Hematopoietic multipotent progenitor cell treated with erythropoietin and hydrocortisone succinate and interleukin-3 and kit ligand, for 8 days (in vitro differentiated cells): ENCODE results near the gene POLG2.
A peak's percentile ranks its signal among the peaks of the same experiment; 100 is the strongest.
"Not testable (repeated sequence)": the region's sequence is repeated elsewhere in the genome, so short reads cannot be mapped to it uniquely, and the experiment has no call there.

ENCODE experiments used
- DNase-seq: peaks from one replicate; pipeline ENCODE4 v3.0.0-alpha.2; 2015

POLG2 gene

DNA sequence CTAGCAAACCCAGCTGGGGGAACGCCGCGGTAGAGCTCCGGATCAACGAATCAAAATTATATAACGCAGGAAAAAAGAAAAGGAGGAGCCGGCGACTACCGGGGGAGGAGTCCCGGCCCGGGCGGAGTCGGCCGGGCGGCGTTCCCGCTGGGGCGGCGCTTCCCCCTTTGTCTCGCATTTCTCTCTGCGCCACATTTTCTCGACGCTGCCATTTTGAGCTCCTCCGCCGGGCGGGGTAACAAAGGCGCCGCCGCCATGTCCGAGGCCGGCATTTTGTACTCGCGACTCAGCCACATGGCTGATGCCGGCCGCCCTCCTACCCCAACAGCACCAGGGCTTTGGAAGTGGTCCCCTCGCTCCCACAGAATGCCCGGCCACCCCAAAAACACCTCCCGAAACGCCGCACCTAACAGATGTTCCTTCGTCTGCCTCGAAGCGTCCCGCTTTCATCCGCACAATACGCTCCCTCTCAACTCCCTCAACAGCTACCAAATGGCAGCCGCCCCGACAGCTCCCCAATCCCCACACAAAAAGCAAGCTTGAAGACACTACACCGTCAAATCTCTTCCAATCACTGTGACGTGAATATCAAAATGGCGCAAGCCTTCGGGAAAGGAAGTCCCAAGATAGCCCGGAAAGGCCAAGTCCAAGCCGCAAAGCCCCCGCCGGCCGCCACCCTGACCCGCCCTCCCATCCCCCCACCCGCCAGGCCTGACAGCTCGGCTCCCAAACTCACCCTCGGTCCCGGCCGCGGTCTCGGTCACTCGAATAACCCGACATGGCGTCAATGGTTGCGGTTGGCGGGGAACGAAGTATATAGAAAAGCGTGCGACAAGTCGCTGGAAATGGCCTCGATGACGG, 8.7 kb upstream of the POLG2 start:
- DNase-seq, result peak; percentile 89

DNA sequence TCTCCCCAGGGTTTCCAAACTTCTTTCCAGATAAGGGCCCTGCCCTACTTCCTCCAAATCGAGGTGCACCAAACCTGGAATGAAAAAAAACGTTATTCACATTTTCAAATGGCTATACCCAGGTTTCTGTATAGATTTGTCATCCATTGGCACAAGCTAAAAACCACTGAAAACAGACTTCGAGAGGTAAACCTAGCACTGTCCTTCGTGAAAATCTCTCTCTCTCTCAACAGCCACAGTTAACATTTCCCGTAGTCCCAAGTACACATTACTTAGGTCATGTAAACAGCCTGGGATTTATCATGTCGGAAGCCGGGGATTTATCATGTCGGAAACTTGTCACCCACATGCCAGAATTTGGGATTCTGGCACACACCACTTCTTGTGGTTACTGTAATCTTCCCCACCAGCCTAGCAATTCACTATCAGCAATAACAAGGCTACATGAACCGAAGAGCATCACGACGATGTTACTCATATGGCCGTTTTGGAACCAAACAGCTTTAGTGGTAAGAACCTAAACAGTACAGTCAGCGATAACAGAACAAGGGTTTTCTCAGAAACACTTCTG, 8.0 kb upstream of the POLG2 start:
- peak; percentile 87 for DNase-seq

DNA sequence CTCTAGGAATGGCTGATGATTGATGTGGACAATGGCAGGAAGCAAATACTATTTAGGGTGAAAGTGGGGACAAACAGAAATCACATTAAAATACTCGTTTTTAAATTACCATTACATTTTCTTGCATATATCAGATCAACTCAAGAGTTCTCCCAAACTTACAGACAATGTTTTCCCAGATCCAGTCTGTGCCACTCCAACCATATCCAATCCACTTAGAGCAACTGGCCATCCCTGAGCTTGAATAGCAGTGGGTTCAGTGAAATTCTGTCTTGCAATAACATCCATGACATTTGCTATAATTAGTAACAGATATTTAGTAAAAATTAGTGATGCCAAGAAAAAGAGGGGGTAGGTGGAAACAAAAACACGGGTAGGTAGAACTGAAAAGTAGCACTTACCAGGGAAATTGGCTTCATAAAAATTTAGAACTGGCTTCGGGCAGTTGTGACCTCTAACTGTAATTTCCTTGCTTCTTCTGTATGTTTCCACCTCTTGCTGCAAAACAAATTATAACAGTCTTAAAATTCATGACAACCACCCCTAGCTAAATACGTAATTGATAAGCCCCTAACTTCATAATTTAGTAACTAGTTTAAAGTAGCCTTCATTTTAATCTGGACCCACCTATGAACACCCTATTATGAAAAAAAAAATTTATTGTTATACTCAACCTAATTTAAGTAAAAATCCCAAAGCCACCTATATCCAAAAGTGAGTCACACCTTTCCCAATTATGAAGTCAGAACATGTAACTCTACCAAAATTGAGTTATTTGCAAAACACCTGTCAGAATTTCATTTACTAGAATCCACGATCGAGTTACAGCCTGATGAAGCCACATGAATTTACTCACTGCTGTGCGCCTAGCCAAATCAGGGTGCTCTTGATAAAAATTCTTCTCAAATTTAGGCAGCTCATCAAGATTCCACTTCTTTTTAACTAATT, 7.2 kb upstream of the POLG2 start:
- no peak for DNase-seq

DNA sequence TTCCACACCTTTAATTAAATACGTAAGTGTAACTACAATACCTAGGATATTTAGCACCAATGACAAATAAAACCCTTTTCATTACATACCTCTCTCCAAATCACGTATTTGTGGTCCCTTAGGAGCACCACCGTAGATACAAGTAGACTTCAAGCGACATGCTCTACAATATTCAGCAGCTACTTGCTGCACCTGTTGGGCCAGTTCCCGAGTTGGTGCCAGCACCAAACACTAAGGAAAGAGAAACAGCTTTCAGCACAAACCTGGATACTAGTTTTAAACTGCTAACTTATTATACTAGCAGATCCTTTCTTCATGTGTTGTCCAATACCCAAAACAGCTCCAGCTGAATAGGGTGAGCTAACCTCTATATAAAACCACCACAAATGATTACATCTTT, 6.5 kb upstream of the POLG2 start:
- no peak for DNase-seq

DNA sequence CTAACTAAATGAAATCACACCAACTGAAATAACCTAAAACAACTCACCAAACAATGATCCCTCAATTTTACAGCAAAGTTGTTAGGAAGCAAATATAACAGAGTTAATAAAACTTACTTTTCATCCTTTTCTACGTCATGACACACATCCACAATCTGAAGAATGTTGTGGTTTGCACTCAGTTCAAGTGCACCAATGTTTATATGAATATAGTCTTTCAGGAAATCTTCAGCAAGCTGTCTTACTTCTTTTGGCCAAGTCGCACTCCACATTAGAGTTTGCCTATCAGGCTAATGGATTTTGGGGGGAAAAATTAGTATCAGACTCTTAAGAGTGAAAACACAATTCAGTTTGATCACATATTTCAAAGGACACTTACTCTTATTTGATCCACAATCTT, 6.0 kb upstream of the POLG2 start:
- DNase-seq, result no peak

DNA sequence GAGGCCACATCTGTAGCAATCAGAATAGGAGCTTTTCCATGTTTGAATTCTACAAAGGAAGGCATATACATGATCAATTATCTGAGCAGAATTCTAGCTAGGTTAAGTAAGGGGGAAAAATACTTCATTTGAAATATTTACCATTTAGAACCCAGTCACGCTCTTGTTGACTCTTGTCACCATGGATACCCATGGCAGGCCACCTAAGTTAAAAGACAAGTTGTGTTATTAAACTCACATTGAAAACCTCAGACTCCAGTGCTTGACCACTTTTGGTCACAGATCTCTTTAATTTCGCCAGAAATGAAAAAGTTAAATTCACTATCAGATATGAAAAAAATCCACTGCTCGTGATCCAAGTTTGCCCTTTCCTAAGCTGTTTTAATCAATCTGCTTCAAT, 5.2 kb upstream of the POLG2 start:
- DNase-seq, result no peak

DNA sequence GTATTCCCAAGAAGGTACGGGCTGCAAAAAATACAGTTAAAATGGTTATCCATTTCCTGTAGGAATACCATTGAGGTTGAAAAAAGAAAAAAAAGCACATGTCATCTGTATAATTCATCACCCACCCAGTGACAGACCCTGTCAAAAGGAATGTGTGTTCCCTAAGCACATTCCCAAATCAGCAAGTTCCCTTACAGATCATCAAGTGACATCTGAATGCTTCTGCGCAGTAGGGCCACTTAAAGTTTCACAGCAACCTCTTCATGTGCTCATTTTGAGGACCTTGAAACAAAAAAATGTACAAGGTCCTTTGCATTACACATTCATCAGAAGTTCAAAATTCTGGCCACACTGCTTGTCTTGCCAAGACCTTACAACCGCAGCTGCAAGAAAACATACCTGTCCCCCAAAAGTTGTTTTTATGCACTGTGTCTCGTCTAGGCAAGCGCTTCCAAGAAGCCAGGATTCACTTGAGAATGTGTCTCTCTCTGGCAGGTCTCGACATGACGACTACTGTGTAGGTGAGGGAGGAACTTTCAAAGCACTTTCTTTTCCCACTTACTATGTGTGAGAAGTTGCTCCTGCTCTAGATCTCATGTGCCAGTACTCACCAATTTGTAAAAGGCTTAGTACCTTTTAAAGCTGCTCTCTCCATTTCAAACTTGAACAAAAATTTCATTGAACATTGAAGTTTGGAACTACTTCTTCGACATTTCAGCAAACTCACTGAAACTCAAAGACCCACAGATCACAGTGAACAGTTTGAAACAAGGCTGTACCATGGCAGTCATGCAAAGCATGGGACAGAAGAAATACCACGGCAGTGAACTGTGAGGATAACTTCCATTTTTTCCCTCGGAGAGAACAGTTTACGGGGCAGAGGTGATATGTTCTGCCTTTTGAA, 4.3 kb upstream of the POLG2 start:
- DNase-seq, result no peak

DNA sequence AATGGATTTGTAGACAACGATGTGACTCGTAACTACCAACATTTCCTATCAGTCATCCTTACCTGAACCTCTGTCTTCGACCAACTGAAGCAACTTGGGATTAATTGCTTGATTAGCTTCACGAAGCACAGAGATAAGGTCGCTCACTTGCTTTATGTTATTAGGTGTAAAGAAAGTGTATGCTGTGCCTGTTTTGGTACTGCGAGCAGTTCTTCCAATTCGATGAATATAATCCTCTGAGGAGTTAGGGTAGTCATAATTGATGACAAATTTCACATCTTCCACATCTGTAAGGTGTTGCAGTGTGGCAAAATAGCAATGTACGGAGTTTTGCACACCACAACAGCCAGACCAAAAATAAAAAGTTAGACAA, 3.6 kb upstream of the POLG2 start:
- DNase-seq, result no peak

DNA sequence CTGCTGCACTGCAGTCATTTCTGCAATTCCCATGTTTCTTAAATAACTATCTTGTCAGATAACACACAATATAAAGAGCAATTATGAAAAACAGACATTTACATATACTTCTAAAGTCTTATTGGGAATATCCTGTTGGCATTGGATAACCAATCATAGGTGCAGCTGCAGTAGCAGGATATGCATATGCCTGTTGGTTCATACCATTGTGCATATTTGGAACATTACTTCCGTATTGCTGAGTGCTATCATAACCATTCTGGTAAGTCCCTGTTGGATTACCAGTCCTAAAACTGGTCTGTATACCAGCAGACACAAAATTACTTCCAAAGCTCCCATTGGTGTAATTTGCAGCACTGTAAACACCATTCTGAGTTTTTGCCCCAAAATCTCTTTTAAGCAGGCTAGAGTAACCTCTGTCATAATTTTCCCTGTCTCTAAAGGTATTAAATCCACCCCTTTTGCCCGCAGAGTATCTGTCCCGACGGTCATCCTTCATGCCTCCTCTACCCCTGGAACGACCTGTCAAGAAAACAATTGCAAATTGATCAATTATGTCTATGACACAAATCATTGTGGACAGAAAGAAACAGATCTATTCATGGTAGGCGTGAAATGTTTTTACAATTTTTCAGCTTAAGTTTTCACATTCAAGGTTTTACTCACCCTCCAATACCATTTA, 3.1 kb upstream of the POLG2 start:
- DNase-seq, result no peak

DNA sequence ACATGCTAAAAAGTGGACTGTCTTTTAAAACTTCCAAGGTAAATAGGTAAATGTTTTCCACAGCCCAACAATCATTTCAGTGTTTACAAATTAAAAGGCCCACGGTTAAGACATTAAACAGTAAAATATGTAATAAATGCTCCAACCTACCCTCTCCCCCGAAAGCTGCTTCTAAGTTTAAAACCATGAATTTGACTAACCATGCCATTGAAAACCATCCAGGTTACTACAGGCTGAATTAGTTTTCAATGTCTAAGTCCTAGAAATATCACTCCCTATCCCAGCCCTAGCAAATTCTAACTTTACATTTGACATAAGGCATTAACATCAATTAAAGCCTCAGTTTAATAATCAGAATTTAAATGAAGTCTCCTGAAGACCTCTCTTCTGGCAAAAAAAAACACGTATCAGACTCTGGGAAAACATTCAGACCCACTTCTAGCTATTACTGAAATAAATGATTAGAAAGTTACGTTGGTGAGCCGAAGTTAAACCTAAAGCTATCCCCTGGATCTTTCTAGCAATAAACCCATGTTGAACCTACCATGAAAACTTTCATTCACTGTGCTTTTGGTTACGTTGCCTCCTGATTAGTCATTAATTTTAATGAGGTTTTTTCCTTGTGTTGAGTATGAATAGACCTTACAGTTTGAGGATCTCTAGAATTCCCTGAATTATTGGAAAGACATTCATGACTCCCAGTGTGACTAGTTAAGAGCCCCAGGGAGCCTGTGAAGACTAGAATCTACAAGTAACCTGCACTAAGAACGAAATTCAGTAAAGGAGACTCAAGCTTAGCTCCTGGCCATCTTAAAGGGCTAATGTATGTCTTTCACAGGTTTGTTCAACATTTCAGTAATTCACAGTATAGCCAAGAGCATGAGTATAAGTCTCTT, 1.7 kb upstream of the POLG2 start:
- DNase-seq, result no peak

DNA sequence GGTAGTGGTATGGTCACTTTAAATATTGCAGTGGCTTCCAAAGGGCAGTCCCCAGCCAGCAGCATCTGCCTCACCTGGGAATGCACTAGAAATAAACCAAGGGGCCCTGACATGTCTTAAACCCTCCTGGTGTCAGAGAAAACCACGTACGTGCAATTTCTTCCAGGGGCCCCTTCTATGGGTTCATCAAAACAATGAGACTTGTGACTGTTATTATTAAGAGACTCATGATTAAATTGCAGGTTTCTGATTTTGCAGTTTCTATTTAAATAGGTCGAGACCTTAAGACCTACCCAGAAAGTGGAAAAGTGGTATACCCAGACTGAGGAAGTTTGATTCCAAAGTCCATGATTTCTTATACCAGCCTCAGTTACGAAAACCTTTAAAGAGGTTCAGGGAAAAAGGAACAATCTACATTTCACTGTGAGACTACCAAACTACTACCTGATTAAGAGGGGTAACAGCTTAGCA, 746 bp upstream of the POLG2 start:
- no peak for DNase-seq

DNA sequence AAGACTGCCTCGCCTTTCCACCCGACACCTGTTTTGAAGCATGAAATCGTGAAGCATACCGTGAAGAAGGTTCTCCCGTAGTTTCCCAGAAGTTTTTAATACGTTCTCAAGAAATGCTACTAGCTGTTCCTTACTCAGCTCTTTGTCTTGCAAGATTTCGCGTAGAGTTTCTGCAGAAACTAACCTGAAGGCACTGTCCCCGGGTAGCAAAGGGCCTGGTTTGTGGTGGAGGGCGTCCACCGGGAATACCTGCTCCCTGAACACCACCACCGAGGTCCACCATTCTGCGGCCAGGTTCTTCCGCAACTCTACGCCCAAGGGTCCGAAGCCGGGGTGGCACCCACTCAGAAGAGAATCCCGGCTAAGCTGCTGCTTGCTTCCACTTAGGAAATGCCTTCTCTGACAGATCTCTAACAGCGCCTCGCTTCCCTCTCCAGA, 487 bp downstream of the POLG2 start:
- no peak for DNase-seq

DNA sequence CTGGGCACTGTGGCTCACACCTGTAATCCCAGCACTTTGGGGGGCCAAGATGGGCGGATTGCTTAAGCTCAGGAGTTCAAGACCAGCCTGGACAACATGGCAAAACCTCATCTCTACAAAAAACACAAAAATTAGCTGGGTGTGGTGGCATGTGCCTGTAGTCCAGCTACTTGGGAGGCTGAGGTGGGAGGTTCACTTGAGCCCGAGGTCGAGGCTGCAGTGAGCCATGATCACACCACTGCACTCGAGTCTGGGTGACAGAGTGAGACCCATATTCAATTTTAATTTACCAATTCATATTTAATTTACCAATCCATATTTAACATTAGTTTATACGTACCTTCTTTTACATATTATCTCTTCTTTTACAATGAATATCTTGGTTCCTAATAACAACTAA, 1.6 kb downstream of the POLG2 start:
- not testable (repeated sequence) for DNase-seq

DNA sequence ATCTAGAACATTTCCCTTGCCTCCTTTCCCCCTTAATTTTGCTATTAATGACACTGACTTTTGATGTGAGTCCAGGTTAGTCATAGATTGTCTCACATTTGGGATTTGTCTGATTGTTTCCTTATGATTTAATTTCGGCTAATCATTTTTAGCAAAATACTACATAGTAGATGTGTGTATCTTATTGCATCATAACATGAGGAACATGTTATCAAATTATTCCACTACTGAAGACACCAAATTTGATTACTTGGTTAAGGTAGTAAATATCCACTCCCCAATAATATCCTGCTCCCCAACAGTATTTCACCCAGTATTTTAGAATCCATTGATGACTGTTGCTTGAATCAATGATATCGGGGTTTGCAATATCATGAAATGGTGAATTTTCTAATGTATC, 2.7 kb downstream of the POLG2 start:
- no peak for DNase-seq

DNA sequence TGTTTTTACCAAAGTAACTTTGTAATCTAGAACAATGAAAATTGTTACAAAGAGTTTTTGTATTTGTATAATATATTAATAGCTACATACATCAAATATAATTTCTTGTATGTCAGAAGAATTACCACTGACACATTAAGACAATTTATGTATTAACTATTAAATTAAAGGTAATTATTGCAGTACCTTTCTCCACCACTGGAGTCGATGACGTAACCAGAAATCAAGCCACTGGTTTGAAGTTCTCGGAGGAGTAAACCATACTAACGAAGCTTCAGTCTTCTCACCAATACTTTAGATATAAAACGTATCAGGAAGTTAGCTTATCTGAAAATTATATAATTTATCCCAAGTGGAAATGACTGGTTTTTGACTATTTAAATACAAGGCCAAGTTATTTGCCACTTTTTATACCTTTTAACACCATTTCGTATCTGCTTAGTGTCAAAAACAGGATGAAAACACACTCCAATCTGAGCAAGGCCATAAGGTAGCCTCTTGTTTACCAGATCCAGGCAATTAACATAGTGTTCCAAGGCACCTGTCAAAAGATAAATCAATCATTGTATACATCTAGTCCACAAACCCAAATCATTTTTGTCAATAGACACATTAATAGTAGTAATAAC, 4.3 kb downstream of the POLG2 start:
- DNase-seq, result peak; percentile 63

DNA sequence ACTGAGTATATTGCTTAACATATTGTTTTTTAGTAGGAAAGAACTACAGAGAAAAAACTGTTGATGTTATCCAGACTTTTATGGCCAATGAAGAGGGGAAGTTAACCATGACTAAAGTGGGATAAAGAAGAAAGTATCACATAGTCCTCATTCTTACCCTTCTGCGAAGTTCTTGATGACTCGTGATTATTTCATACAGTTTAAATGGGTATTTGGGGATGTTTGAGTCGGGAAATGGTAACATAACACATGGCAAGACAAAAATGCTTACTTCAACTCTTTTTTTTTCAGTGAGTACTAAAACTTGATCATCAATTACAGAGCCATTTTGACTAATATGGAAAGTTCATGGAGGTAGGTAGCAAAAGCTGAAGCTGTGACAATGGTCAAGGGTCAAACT, 4.9 kb downstream of the POLG2 start:
- no peak for DNase-seq

DNA sequence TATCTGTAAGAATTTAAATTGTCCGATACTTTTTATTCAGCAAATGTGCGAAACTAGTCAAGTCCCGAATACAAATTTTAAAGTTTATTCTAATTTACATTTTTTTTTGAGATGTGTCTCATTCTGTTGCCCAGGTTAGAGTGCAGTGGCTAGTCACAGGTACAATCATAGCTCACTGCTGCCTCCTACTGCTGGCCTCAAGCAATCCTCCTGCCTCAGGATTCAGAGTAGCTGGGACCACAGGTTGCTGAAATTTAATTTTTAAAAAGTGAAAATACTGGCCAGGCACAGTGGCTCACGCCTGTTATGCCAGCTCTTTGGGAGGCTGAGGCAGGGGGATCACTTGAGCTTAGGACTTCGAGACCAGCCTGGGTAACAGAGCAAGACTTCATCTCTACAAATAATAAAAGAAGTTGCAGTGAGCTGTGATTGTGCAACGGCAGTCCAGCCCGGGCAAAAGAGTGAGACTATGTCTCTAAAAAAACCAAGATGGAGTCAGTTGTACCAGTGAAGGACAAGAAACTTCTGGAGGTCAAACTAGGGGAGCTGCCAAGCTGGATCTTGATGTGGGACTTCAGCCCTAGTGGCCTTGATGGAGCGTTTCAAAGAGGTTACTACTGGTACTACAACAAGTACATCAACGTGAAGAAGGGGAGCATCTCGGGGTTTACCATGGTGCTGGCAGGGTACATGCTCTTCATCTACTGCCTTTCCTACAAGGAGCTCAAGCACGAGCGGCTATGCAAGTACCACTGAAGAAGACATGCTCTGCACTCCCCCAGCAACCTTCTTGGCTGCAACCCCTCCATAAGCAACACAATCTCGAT, 5.6 kb downstream of the POLG2 start:
- DNase-seq, result peak; percentile 61

DNA sequence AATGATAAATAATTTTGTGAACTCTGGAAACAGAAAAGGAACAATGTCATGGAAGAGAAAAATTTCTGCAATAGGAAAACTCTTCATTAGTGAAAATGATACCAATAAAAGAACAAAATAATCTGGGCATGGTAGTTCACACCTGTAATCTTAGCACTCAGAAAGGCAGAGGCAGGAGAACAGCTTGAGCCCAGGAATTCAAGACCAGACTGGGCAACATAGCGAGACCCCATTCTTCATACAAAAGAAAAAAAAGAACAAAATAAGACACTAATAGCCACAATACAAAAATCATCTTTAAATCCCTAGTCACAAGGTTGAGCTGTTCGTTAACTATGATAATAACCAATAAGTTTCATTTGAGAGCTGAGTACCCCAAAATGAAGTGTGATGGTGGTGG, 8.6 kb downstream of the POLG2 start:
- DNase-seq, result no peak

DNA sequence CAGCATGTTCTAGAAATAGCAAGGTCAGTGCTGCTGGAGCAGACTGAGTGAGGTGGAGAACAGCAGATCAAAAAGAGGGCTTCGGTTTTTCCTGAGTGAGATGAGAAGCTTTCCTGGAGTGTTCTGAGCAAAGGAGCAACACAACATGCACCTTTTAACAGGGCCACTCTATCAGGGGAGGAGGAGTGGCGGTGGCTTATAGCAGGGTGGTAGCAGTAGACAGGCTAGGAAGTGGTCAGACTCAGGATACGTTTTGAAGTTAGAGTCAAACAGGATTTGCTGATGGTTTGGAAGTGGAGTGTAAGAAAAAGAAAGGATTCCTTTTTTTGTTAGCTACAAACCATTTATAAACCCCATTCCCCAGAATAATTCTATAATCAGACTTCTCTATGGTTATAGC, 12.5 kb downstream of the POLG2 start:
- no peak for DNase-seq
